Measurements from ENCODE around the gene CCDC177.

GRCh38 chr14:69540654-69541335 lies 33.9 kb downstream of the CCDC177 start:
- TF ChIP-seq POLR2A (IDR thresholded peaks at IDR 0.05) = no peak
- TF ChIP-seq CTCF (IDR thresholded peaks at IDR 0.05) = no peak

All from right lobe of liver (tissue), 4 donors.